Hepatocyte (in vitro differentiated cells): Measurements from ENCODE around the gene AZIN2.
A peak's percentile ranks its signal among the peaks of the same experiment; 100 is the strongest.

ENCODE experiments used
- CTCF ChIP-seq: fragments of 200-600 bp; sonication (generic); IDR thresholded peaks from 2 replicates; pipeline ENCODE4 v1.5.1; 2016; ENCODE audit warnings: antibody characterized with exemption, mild to moderate bottlenecking; ENCODE audit not compliant: poor library complexity
- EZH2 ChIP-seq: fragments of 200-600 bp; sonication (generic); IDR thresholded peaks from 2 replicates; pipeline ENCODE4 v1.6.1; 2016; ENCODE audit warnings: antibody characterized with exemption, mild to moderate bottlenecking, borderline replicate concordance
- EZH2phosphoT487 ChIP-seq: fragments of 200-600 bp; sonication (generic); IDR thresholded peaks from one replicate; pipeline ENCODE4 v1.6.1; 2018; ENCODE audit warnings: antibody characterized with exemption, mild to moderate bottlenecking, low read depth, moderate library complexity; ENCODE audit not compliant: unreplicated experiment, severe bottlenecking

GRCh38 chr1:33137800-33138199 is 56.8 kb downstream of the AZIN2 start:
- TF ChIP-seq EZH2 (no peak), CTCF (peak; percentile 41), EZH2phosphoT487 (no peak)
